ENCODE measurements around the gene BACE2.

- TF ChIP-seq, protein P1, sequence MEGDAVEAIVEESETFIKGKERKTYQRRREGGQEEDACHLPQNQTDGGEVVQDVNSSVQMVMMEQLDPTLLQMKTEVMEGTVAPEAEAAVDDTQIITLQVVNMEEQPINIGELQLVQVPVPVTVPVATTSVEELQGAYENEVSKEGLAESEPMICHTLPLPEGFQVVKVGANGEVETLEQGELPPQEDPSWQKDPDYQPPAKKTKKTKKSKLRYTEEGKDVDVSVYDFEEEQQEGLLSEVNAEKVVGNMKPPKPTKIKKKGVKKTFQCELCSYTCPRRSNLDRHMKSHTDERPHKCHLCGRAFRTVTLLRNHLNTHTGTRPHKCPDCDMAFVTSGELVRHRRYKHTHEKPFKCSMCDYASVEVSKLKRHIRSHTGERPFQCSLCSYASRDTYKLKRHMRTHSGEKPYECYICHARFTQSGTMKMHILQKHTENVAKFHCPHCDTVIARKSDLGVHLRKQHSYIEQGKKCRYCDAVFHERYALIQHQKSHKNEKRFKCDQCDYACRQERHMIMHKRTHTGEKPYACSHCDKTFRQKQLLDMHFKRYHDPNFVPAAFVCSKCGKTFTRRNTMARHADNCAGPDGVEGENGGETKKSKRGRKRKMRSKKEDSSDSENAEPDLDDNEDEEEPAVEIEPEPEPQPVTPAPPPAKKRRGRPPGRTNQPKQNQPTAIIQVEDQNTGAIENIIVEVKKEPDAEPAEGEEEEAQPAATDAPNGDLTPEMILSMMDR (IDR thresholded peaks at IDR 0.05): no peak
- TF ChIP-seq POLR2A (IDR thresholded peaks at IDR 0.05) (no peak), EP300 (IDR thresholded peaks at IDR 0.05) (no peak)
These were observed 66.6 kb downstream of the BACE2 start for GRCh38 chr21:41234569-41234968.

Data from suprapubic skin (tissue), 3 donors.